HepG2 (cell line): ENCODE measurements around the gene MEGF10.

Experiments used
- CTCF ChIP-seq: sonication (generic); formaldehyde crosslinking; IDR thresholded peaks from 2 replicates; pipeline ENCODE4 v1.5.0; 2020; ENCODE audit warnings: mild to moderate bottlenecking, missing genetic modification reagents, moderate library complexity
- ZNF234 ChIP-seq: sonication (generic); formaldehyde crosslinking; conservative IDR thresholded peaks from 2 replicates; pipeline ENCODE4 v1.5.1; 2020; ENCODE audit warnings: mild to moderate bottlenecking, missing genetic modification reagents
- ZNF629 ChIP-seq: sonication (generic); formaldehyde crosslinking; conservative IDR thresholded peaks from 2 replicates; pipeline ENCODE4 v1.5.0; 2020; ENCODE audit warnings: missing genetic modification reagents

DNA sequence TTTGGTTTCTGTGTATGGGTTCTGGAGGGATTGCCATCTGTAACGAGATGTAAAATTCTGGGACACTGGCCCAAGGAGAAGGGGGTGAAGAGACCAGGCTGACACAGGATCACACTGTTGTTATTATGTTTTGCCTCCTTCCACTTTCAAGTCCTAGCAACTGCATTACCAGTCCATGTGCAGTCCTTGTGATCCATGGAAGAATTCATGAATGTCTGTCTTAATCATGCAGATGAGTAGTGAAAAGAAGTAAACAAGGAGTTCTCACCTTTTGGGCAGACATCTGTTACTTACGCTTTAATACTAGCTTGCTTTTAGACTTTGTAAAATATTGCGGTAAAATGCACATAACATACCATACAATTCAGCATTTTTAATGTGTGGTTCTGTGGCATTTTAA is 18.3 kb downstream of the MEGF10 start:
- no peak for TF ChIP-seq ZNF234
- no peak for TF ChIP-seq ZNF629
- no peak for TF ChIP-seq CTCF (CRISPR knock-in tag)
